DOHH2 (cell line): ENCODE measurements around the gene MPP4.

ENCODE experiments used
- H3F3A ChIP-seq: fragments of 200-600 bp; sonication (generic), shearing (Covaris generic); 2 replicates; pipeline ENCODE4 v1.6.0; 2016; ENCODE audit warnings: antibody characterized with exemption, mild to moderate bottlenecking; ENCODE audit not compliant: control insufficient read depth, insufficient read depth
- H3K27ac ChIP-seq: fragments of 200-600 bp; sonication (generic); 2 replicates; pipeline ENCODE4 v1.5.1; 2014; ENCODE audit warnings: low read depth, mild to moderate bottlenecking, low read length, moderate library complexity
- H3K27me3 ChIP-seq: fragments of 200-600 bp; sonication (generic); 2 replicates; pipeline ENCODE4 v1.6.1; 2014; ENCODE audit warnings: mild to moderate bottlenecking, low read length, mixed read lengths; ENCODE audit not compliant: control insufficient read depth
- H3K36me3 ChIP-seq: fragments of 200-600 bp; sonication (generic); 2 replicates; pipeline ENCODE4 v1.6.1; 2014; ENCODE audit warnings: mild to moderate bottlenecking, low read length, moderate library complexity, mixed read lengths; ENCODE audit not compliant: control insufficient read depth
- H3K4me1 ChIP-seq: fragments of 200-600 bp; sonication (generic); 2 replicates; pipeline ENCODE4 v1.6.1; 2014; ENCODE audit warnings: mild to moderate bottlenecking, low read length, mixed read lengths; ENCODE audit not compliant: control insufficient read depth
- H3K4me2 ChIP-seq: fragments of 200-600 bp; sonication (generic); 2 replicates; pipeline ENCODE4 v1.6.0; 2014; ENCODE audit warnings: mild to moderate bottlenecking, low read length, moderate library complexity
- H3K4me3 ChIP-seq: fragments of 200-600 bp; sonication (generic); 2 replicates; pipeline ENCODE4 v1.5.1; 2014; ENCODE audit warnings: mild to moderate bottlenecking, low read length, mixed read lengths
- H3K79me2 ChIP-seq: fragments of 200-600 bp; sonication (generic); 2 replicates; pipeline ENCODE4 v1.6.1; 2014; ENCODE audit warnings: mild to moderate bottlenecking, low read length, mixed read lengths; ENCODE audit not compliant: control insufficient read depth
- H3K9me2 ChIP-seq: fragments of 200-600 bp; sonication (generic); replicated peaks from 2 replicates; pipeline ENCODE4 v1.6.1; 2014; ENCODE audit warnings: mild to moderate bottlenecking, low read length, mixed read lengths; ENCODE audit not compliant: control insufficient read depth
- H3K9me3 ChIP-seq: fragments of 200-600 bp; sonication (generic); 2 replicates; pipeline ENCODE4 v1.6.1; 2014; ENCODE audit warnings: antibody characterized with exemption, low read length, mixed read lengths; ENCODE audit not compliant: control insufficient read depth, insufficient read depth
- H4K20me1 ChIP-seq: fragments of 200-600 bp; sonication (generic); 2 replicates; pipeline ENCODE4 v1.6.0; 2014; ENCODE audit warnings: low read depth, mild to moderate bottlenecking, antibody characterized with exemption, low read length, moderate library complexity; ENCODE audit not compliant: control insufficient read depth, insufficient read depth
- CTCF ChIP-seq: fragments of 200-600 bp; sonication (generic); IDR thresholded peaks from one replicate; pipeline ENCODE4 v1.5.1; 2014; ENCODE audit warnings: antibody characterized with exemption, mild to moderate bottlenecking, low read depth, low read length; ENCODE audit not compliant: poor library complexity, severe bottlenecking
- EZH2phosphoT487 ChIP-seq: fragments of 200-600 bp; sonication (generic); IDR thresholded peaks from 2 replicates; pipeline ENCODE4 v1.6.1; 2017; ENCODE audit warnings: borderline replicate concordance, mild to moderate bottlenecking, antibody characterized with exemption, low read length, moderate library complexity, mixed read lengths

Gene MPP4

GRCh38 chr2:201638326-201638725 is 60.1 kb downstream of the MPP4 start:
- Histone ChIP-seq H3K36me3 (peaks cover 12% of the 10 kb centered on the region), H3K27me3 (no peaks in the 10 kb centered on the region), H3K4me3 (no peak overlapping the region), H3K4me2 (no peak overlapping the region), H3K79me2 (peaks cover 7% of the 10 kb centered on the region; the same call in 1 of the 2 replicates), H3F3A (no peaks in the 10 kb centered on the region), H3K4me1 (peaks cover 7% of the 10 kb centered on the region), H3K9me2 (no peaks in the 10 kb centered on the region), H4K20me1 (no peaks in the 10 kb centered on the region), H3K9me3 (no peaks in the 10 kb centered on the region), H3K27ac (no peak overlapping the region)
- TF ChIP-seq CTCF: no peak
- TF ChIP-seq EZH2phosphoT487: no peak

GRCh38 chr2:201633661-201634249 is 64.7 kb downstream of the MPP4 start:
- TF ChIP-seq EZH2phosphoT487 (no peak), CTCF (no peak)
- Histone ChIP-seq H4K20me1 (no peaks in the 10 kb centered on the region), H3K4me1 (no peaks in the 10 kb centered on the region), H3K79me2 (no peaks in the 10 kb centered on the region), H3K9me3 (no peaks in the 10 kb centered on the region), H3K27me3 (no peaks in the 10 kb centered on the region), H3K4me2 (no peak overlapping the region), H3K27ac (no peak overlapping the region), H3K4me3 (no peak overlapping the region), H3K9me2 (no peaks in the 10 kb centered on the region), H3K36me3 (peaks cover 24% of the 10 kb centered on the region), H3F3A (no peaks in the 10 kb centered on the region)

- H3K79me2 ChIP-seq: no peaks in the 10 kb centered on the region
- no peaks in the 10 kb centered on the region for H3K27me3 ChIP-seq
- no peaks in the 10 kb centered on the region for H3F3A ChIP-seq
- TF ChIP-seq CTCF (no peak), EZH2phosphoT487 (no peak)
- H3K36me3 ChIP-seq: peaks cover 24% of the 10 kb centered on the region
- H3K4me1 ChIP-seq: no peaks in the 10 kb centered on the region
- no peaks in the 10 kb centered on the region for H4K20me1 ChIP-seq
- no peak overlapping the region for H3K27ac ChIP-seq
- H3K4me3 ChIP-seq: no peak overlapping the region
- no peaks in the 10 kb centered on the region for H3K9me3 ChIP-seq
- no peak overlapping the region for H3K4me2 ChIP-seq
- H3K9me2 ChIP-seq: no peaks in the 10 kb centered on the region
Observed at GRCh38 chr2:201631041-201631440, 67.4 kb downstream of the MPP4 start.
